ENCODE results near the gene CXorf58. TPM values are rescaled to one million over a fixed set of nuclear protein-coding genes. Genes with fewer than 3 reads are reported as not detected.
A peak's percentile ranks its signal among the peaks of the same experiment; 100 is the strongest.

The CXorf58 gene
- total and polyA plus RNA-seq, 2 experiments from 2014 or later, result 0.56 TPM; not detected in 1

- ATAC-seq (no peak), DNase-seq (ENCODE audit: low spot score) (no peak)
- Mint-ChIP-seq H3K9me3 (no peaks in the 10 kb centered on the region), H3K4me1 (peaks cover 20% of the 10 kb centered on the region; the same call in 2 of the 3 replicates), H3K27me3 (ENCODE audit: insufficient read depth, low read depth, poor library complexity) (no peaks in the 10 kb centered on the region), H3K36me3 (ENCODE audit: low read depth) (0 out of 3 replicates have a peak, but pooled peaks cover 3% of the 10 kb centered on the region), H3K27ac (no peak overlapping the region), H3K4me3 (no peak overlapping the region)
- Histone ChIP-seq H3K9me2 (ENCODE audit: insufficient read depth) (no peaks in the 10 kb centered on the region), H3K4me3 (no peak overlapping the region), H3K27me3 (ENCODE audit: insufficient read depth) (no peaks in the 10 kb centered on the region), H3K4me2 (no peak overlapping the region), H3F3A (replicated peaks; ENCODE audit: low read depth) (no peaks in the 10 kb centered on the region), H3K27ac (ENCODE audit: low read depth) (no peak overlapping the region), H3K4me1 (ENCODE audit: insufficient read depth) (peaks cover 21% of the 10 kb centered on the region), H3K79me2 (replicated peaks; ENCODE audit: insufficient read depth) (peaks cover 46% of the 10 kb centered on the region), H4K20me1 (replicated peaks; ENCODE audit: insufficient read depth) (no peaks in the 10 kb centered on the region), H2AFZ (no peak overlapping the region), H3K36me3 (ENCODE audit: insufficient read depth) (no peaks in the 10 kb centered on the region)
- TF ChIP-seq EZH2 (IDR thresholded peaks at IDR 0.05; ENCODE audit: low read depth, unreplicated experiment), result no peak
- TF ChIP-seq ZNF462 (CRISPR knock-in tag; IDR thresholded peaks at IDR 0.05), result no peak
- TF ChIP-seq NANOG (IDR thresholded peaks at IDR 0.05; ENCODE audit: borderline replicate concordance), result no peak
- no peak for TF ChIP-seq EZH2phosphoT487 (IDR thresholded peaks at IDR 0.05; ENCODE audit: unreplicated experiment)
- TF ChIP-seq JUNB (IDR thresholded peaks at IDR 0.05; ENCODE audit: unreplicated experiment), result no peak
Observed at GRCh38 chrX:23901060-23901459, 6.7 kb upstream of the CXorf58 start.

GRCh38 chrX:23901805-23902204 lies 6.0 kb upstream of the CXorf58 start:
- H3K4me2 ChIP-seq, result 0 out of 2 replicates have a peak overlapping the region, but pooled peaks have one; percentile 55
- Mint-ChIP-seq H3K27ac (no peak overlapping the region), H3K27me3 (ENCODE audit: insufficient read depth, low read depth, poor library complexity) (no peaks in the 10 kb centered on the region), H3K4me3 (no peak overlapping the region), H3K36me3 (ENCODE audit: low read depth) (0 out of 3 replicates have a peak, but pooled peaks cover 3% of the 10 kb centered on the region), H3K4me1 (peaks cover 24% of the 10 kb centered on the region; the same call in 2 of the 3 replicates), H3K9me3 (no peaks in the 10 kb centered on the region)
- peaks cover 51% of the 10 kb centered on the region for H3K79me2 ChIP-seq (replicated peaks; ENCODE audit: insufficient read depth)
- H3K27me3 ChIP-seq (ENCODE audit: insufficient read depth), result no peaks in the 10 kb centered on the region
- H4K20me1 ChIP-seq (replicated peaks; ENCODE audit: insufficient read depth), result no peaks in the 10 kb centered on the region
- no peaks in the 10 kb centered on the region for H3K36me3 ChIP-seq (ENCODE audit: insufficient read depth)
- no peak overlapping the region for H3K27ac ChIP-seq (ENCODE audit: low read depth)
- H2AFZ ChIP-seq, result no peak overlapping the region
- H3F3A ChIP-seq (replicated peaks; ENCODE audit: low read depth), result no peaks in the 10 kb centered on the region
- DNase-seq (ENCODE audit: low spot score) (peak; percentile 63), ATAC-seq (peak; percentile 82)
- no peaks in the 10 kb centered on the region for H3K9me2 ChIP-seq (ENCODE audit: insufficient read depth)
- no peak overlapping the region for H3K4me3 ChIP-seq
- peaks cover 28% of the 10 kb centered on the region for H3K4me1 ChIP-seq (ENCODE audit: insufficient read depth)
- TF ChIP-seq EZH2 (IDR thresholded peaks at IDR 0.05; ENCODE audit: low read depth, unreplicated experiment), result no peak
- TF ChIP-seq ZNF462 (CRISPR knock-in tag; IDR thresholded peaks at IDR 0.05), result 0 out of 2 replicates have a peak, but pooled peaks have one; percentile 12
